Activated CD4-positive, alpha-beta T cell treated with anti-CD3 and anti-CD28 coated beads, Interleukin-2, amount 10 ng/mL, durations not matched to agents 7 days and 5 days (primary cell): ENCODE results near the gene RASA3. TPM values are rescaled to one million over a fixed set of nuclear protein-coding genes. Genes with fewer than 3 reads are reported as not detected.

Experiments
- CTCF ChIA-PET: fragments of 350-600 bp; sonication (Branson Sonifier 250); formaldehyde crosslinking; loops from one replicate; lab custom pipeline; 2021; ENCODE audit warnings: antibody characterized with exemption; lab: Charles Lee
- POLR2A ChIA-PET: fragments of 350-600 bp; sonication (Branson Sonifier 250); formaldehyde crosslinking; loops from one replicate; lab custom pipeline; 2021; ENCODE audit warnings: antibody characterized with exemption; lab: Charles Lee
- DNase-seq: peaks from one replicate; pipeline ENCODE4 v3.0.0-alpha.2; 2020
- H3K27ac Mint-ChIP-seq: one replicate; pipeline ENCODE4 v1.8.0; 2021; ENCODE audit warnings: mild to moderate bottlenecking, moderate library complexity, mixed read lengths
- H3K27me3 Mint-ChIP-seq: one replicate; pipeline ENCODE4 v1.8.0; 2021; ENCODE audit warnings: mixed read lengths
- H3K36me3 Mint-ChIP-seq: one replicate; pipeline ENCODE4 v1.8.0; 2021; ENCODE audit warnings: low read depth, mixed read lengths
- H3K4me1 Mint-ChIP-seq: one replicate; pipeline ENCODE4 v1.8.0; 2021; ENCODE audit warnings: mixed read lengths
- H3K4me3 Mint-ChIP-seq: one replicate; pipeline ENCODE4 v1.8.0; 2021; ENCODE audit warnings: mild to moderate bottlenecking, moderate library complexity, mixed read lengths
- H3K9me3 Mint-ChIP-seq: one replicate; pipeline ENCODE4 v1.8.0; 2021; ENCODE audit warnings: mixed read lengths
- total RNA-seq, 2 experiments: library from RNA; stranded (reverse); gene quantifications; one replicate each; pipeline ENCODE4 v1.2.3, GENCODE V29; 2021

The RASA3 gene
- total RNA-seq, 2 experiments from 2014 or later: 114 to 115 TPM

GRCh38 chr13:113930671-113931637 is 201.5 kb downstream of the RASA3 start:
- Mint-ChIP-seq H3K4me3 (no peak overlapping the region), H3K9me3 (no peaks in the 10 kb centered on the region), H3K27me3 (peaks cover 7% of the 10 kb centered on the region), H3K4me1 (peaks cover 9% of the 10 kb centered on the region), H3K36me3 (no peaks in the 10 kb centered on the region), H3K27ac (no peak overlapping the region)
- DNase-seq: peak; percentile 21
- POLR2A ChIA-PET: no interaction called here
- CTCF ChIA-PET: interaction anchor here (0.6 to 0.8 kb wide), 3 partner anchors 20 to 703 kb away, joined by 3 read pairs; no protein-coding TSS in a partner anchor

- H3K9me3 Mint-ChIP-seq: no peaks in the 10 kb centered on the region
- peaks cover 9% of the 10 kb centered on the region for H3K27me3 Mint-ChIP-seq
- ChIA-PET POLR2A (no interaction called here), CTCF (interaction anchor here (0.6 kb wide), 1 partner anchor 702 kb away, joined by 3 read pairs; no protein-coding TSS in a partner anchor)
- peaks cover 9% of the 10 kb centered on the region for H3K4me1 Mint-ChIP-seq
- H3K36me3 Mint-ChIP-seq: no peaks in the 10 kb centered on the region
- H3K27ac Mint-ChIP-seq: no peak overlapping the region
- no peak for DNase-seq
- H3K4me3 Mint-ChIP-seq: no peak overlapping the region
Measured at GRCh38 chr13:113929628-113930615, 202.5 kb downstream of the RASA3 start.

GRCh38 chr13:113928685-113929627 is 203.5 kb downstream of the RASA3 start:
- Mint-ChIP-seq H3K36me3 (no peaks in the 10 kb centered on the region), H3K9me3 (no peaks in the 10 kb centered on the region), H3K27me3 (peaks cover 10% of the 10 kb centered on the region), H3K27ac (no peak overlapping the region), H3K4me1 (peaks cover 9% of the 10 kb centered on the region), H3K4me3 (no peak overlapping the region)
- no peak for DNase-seq
- CTCF ChIA-PET: no interaction called here
- POLR2A ChIA-PET: no interaction called here

Other genes with a start within 250 kb of the RASA3 start
- gene C13orf46, start 158.5 kb downstream of the RASA3 start, total RNA-seq: 1 to 10 TPM; 7.3 to 9.8 TPM
- not detected for gene CFAP97D2, start 46.6 kb upstream of the RASA3 start, total RNA-seq
- gene CDC16, start 102.3 kb upstream of the RASA3 start, total RNA-seq: 10 to 100 TPM; 81.6 to 85.4 TPM
- gene UPF3A, start 149.0 kb upstream of the RASA3 start, total RNA-seq: 10 to 100 TPM; 55.1 to 62.1 TPM
- gene CHAMP1, start 181.9 kb upstream of the RASA3 start, total RNA-seq: 10 to 100 TPM; 31.9 to 34.8 TPM